BJ (cell line): Measurements from ENCODE around the gene KCNT2. TPM values are rescaled to one million over a fixed set of nuclear protein-coding genes. Genes with fewer than 3 reads are reported as not detected.

Experiments used
- CTCF ChIA-PET: fragments of 350-600 bp; formaldehyde crosslinking; extraction: SDS; loops from one replicate; lab custom pipeline; 2021; ENCODE audit warnings: antibody characterized with exemption, inconsistent platforms; lab: Yijun Ruan, JAX
- POLR2A ChIA-PET: fragments of 300-600 bp; sonication (Branson Sonifier 250); formaldehyde crosslinking; extraction: SDS; loops from one replicate; lab custom pipeline; 2021; ENCODE audit warnings: antibody characterized with exemption; lab: Charles Lee
- DNase-seq: peaks from one replicate; pipeline ENCODE4 v3.0.0-alpha.2; 2011; ENCODE audit warnings: low read depth
- H3K27me3 ChIP-seq: 2 replicates; pipeline ENCODE4 v1.6.0; 2011; ENCODE audit warnings: low read length; ENCODE audit not compliant: control insufficient read depth, insufficient read depth
- H3K36me3 ChIP-seq: 2 replicates; pipeline ENCODE4 v1.5.1; 2011; ENCODE audit warnings: low read length; ENCODE audit not compliant: control insufficient read depth, insufficient read depth
- H3K4me3 ChIP-seq: 2 replicates; pipeline ENCODE4 v1.5.1; 2011; ENCODE audit warnings: low read depth, mild to moderate bottlenecking, control low read depth, low read length
- polyA plus RNA-seq: library from polyadenylated mRNA; depleted of rRNA; stranded (reverse); fragments of >200 nt; gene quantifications from 2 replicates; pipeline ENCODE4 v1.2.3, GENCODE V29; 2011
- TF ChIP-seq, protein P1 (sequence below): IDR thresholded peaks from 2 replicates; pipeline ENCODE4 v1.5.1; 2011; ENCODE audit warnings: low read depth, mild to moderate bottlenecking, control low read depth, inconsistent platforms, low read length, moderate library complexity; ENCODE audit not compliant: insufficient read depth

Gene KCNT2
- polyA plus RNA-seq, 1 experiment: 0.66 TPM

DNA sequence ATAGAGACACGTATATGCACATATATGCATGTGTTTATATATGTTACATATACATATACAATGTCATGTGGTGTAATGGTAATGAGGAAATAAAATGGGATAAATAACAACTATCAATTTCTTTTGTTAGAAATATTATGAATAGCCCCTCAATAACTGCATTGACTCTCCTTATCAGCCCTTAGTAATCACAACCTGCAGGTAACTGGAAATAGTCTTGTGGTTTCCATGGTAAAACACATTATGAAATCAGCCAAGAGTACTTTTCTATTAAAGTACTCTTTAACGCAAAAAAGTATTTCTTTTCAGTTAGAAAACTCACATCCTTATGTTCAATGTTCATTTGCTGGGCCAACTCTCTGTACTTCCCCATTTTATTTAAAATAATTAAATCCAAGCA is 105.8 kb downstream of the KCNT2 start:
- ChIA-PET CTCF (interaction anchor here (0.6 kb wide), 1 partner anchor 132 kb away, joined by 4 read pairs; no protein-coding TSS in a partner anchor), POLR2A (no interaction called here)
- TF ChIP-seq, protein P1, sequence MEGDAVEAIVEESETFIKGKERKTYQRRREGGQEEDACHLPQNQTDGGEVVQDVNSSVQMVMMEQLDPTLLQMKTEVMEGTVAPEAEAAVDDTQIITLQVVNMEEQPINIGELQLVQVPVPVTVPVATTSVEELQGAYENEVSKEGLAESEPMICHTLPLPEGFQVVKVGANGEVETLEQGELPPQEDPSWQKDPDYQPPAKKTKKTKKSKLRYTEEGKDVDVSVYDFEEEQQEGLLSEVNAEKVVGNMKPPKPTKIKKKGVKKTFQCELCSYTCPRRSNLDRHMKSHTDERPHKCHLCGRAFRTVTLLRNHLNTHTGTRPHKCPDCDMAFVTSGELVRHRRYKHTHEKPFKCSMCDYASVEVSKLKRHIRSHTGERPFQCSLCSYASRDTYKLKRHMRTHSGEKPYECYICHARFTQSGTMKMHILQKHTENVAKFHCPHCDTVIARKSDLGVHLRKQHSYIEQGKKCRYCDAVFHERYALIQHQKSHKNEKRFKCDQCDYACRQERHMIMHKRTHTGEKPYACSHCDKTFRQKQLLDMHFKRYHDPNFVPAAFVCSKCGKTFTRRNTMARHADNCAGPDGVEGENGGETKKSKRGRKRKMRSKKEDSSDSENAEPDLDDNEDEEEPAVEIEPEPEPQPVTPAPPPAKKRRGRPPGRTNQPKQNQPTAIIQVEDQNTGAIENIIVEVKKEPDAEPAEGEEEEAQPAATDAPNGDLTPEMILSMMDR: no peak

DNA sequence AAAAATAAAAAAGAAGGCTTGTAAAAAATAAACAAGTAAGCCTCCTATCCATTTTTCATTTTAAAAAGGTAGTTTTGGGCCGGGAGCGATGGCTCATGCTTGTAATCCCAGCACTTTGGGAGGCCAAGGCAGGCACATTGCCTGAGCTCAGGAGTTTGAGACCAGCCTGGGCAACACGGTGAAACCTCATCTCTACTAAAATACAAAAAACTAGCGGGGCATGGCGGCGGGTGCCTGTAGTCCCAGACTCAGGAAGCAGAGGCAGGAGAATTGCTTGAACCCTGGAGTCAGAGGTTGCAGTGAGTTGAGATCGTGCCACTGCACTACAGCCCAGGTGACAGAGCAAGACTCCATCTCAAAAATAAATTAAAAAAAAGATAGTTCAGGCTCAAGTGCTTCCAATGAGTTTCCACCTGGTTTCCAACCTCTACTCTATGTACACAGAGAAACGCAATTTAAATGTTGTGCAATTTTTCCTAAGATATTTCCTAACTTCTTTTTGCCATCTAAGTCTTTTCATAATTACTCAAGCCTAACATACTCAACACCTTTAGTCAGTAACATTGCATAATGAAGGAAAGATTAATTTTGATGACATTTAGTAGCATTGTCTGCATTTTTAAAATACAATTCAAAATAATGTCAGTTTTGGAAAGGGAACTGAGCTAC is 106.3 kb downstream of the KCNT2 start:
- ChIA-PET CTCF (interaction anchor here (0.6 kb wide), 1 partner anchor 131 kb away, joined by 4 read pairs; no protein-coding TSS in a partner anchor), POLR2A (no interaction called here)
- Histone ChIP-seq H3K36me3 (no peaks in the 10 kb centered on the region), H3K4me3 (no peak overlapping the region), H3K27me3 (no peaks in the 10 kb centered on the region)
- no peak for DNase-seq
- TF ChIP-seq, protein P1: no peak

More for the DNA sequence above, 105.8 kb downstream of the KCNT2 start:
- H3K36me3 ChIP-seq: no peaks in the 10 kb centered on the region
- H3K4me3 ChIP-seq: no peak overlapping the region
- no peaks in the 10 kb centered on the region for H3K27me3 ChIP-seq
- no peak for DNase-seq

DNA sequence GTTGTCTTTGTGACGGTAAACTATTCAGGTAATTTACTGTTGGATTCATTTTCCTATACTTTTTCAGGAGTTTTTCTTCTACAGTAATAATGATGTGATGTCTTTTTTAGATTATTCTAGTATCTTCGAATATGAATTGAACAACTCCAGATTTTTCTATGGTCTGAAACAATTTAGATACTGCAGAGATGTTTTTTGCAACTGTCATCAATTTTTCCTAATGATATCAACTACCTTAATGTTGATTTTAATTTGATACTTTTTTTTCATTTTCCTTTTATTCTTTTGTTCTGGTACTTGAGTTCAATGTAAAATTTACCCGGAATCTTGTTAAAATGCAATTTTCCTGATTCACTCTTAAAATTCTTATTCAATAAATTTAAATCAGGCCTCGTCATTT is 110.4 kb downstream of the KCNT2 start:
- ChIA-PET POLR2A (no interaction called here), CTCF (no interaction called here)
- no peaks in the 10 kb centered on the region for H3K36me3 ChIP-seq
- no peak for DNase-seq
- no peaks in the 10 kb centered on the region for H3K27me3 ChIP-seq
- TF ChIP-seq, protein P1: no peak
- no peak overlapping the region for H3K4me3 ChIP-seq

DNA sequence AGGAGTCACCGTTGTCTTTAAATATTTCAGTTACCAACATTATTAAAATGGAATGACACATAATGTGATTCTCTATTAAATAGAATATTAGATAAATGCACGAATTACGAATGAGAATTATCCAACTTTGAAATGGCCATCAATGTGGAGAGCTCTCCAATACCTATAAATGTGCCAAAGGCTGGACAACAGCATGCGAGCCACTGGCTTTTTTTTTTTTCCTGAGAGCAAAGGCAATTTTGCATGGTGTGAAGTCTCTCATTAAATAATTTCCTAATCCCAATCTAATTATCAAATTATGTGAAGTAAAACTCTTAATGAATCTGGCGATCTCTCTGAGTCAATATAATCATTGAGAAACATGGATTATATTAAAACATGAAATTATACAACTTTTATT is 113.5 kb downstream of the KCNT2 start:
- TF ChIP-seq, protein P1: no peak
- Histone ChIP-seq H3K27me3 (no peaks in the 10 kb centered on the region), H3K36me3 (no peaks in the 10 kb centered on the region), H3K4me3 (no peak overlapping the region)
- CTCF ChIA-PET: interaction anchor here (0.6 kb wide), 1 partner anchor 157 kb away, joined by 6 read pairs; no protein-coding TSS in a partner anchor
- POLR2A ChIA-PET: no interaction called here
- no peak for DNase-seq

DNA sequence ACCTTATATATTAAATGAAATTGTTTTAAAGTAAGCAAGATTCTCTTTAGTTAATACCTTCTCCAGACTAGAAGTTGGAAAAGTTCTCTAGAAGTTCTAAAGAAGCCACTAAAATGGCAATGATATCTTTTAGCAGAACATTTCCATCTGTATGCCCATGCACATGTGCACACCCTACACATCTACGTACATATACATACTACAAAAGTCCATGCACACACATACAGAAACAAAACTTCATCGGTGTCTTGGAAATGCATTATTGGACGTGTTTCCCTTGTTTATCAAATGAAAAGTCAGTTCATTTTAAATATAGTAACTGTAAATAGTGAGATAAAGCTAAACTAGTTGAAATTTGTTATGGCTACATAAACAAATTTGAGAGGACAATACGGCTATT is 114.4 kb downstream of the KCNT2 start:
- Histone ChIP-seq H3K36me3 (no peaks in the 10 kb centered on the region), H3K4me3 (no peak overlapping the region), H3K27me3 (no peaks in the 10 kb centered on the region)
- CTCF ChIA-PET: no interaction called here
- POLR2A ChIA-PET: no interaction called here
- no peak for DNase-seq
- TF ChIP-seq, protein P1: no peak
